HAP-1 (cell line): Measurements from ENCODE around the gene IQGAP3.

ENCODE experiments used
- DNase-seq, 2 experiments: peaks; one replicate each; pipeline ENCODE4 v3.0.0-alpha.2; 2016 to 2020; ENCODE audit warnings: low spot score in 2 of 2
- H3K27me3 ChIP-seq: fragments of 250-450 bp; sonication (Bioruptor Pico); 2 replicates; pipeline ENCODE4 v1.5.1; 2020; ENCODE audit warnings: low read depth, mild to moderate bottlenecking, moderate library complexity
- H3K36me3 ChIP-seq: fragments of 250-450 bp; sonication (Bioruptor Pico); replicated peaks from 2 replicates; pipeline ENCODE4 v1.5.1; 2020; ENCODE audit warnings: mild to moderate bottlenecking
- H3K4me1 ChIP-seq: fragments of 250-450 bp; sonication (Bioruptor Pico); 2 replicates; pipeline ENCODE4 v1.5.1; 2020; ENCODE audit warnings: mild to moderate bottlenecking
- H3K4me3 ChIP-seq: fragments of 250-450 bp; sonication (Bioruptor Pico); 2 replicates; pipeline ENCODE4 v1.5.1; 2020; ENCODE audit warnings: mild to moderate bottlenecking, moderate library complexity
- H3K9me3 ChIP-seq: fragments of 250-450 bp; sonication (Bioruptor Pico); 2 replicates; pipeline ENCODE4 v1.5.1; 2020; ENCODE audit warnings: mild to moderate bottlenecking, moderate library complexity
- in situ Hi-C: fragments of 300-500 bp; cut with MboI; formaldehyde crosslinking; loops from 3 replicates; pipeline ENCODE4 v1.14.3; 2020; ENCODE audit warnings: low sequenced_read_pairs, inconsistent platforms, mixed read lengths

Gene IQGAP3

GRCh38 chr1:156517748-156518147 is 54.6 kb downstream of the IQGAP3 start:
- in situ Hi-C loops = loop anchor here (5.0 kb wide), 1 partner anchor 50 kb away; no protein-coding TSS in a partner anchor
- H3K4me1 ChIP-seq = no peaks in the 10 kb centered on the region
- DNase-seq = no peak

GRCh38 chr1:156516821-156517220 is 55.5 kb downstream of the IQGAP3 start:
- no peak overlapping the region for H3K4me3 ChIP-seq
- in situ Hi-C loops = loop anchor here (5.0 kb wide), 1 partner anchor 50 kb away; no protein-coding TSS in a partner anchor
- no peaks in the 10 kb centered on the region for H3K4me1 ChIP-seq
- no peak for DNase-seq
- no peaks in the 10 kb centered on the region for H3K36me3 ChIP-seq
- no peaks in the 10 kb centered on the region for H3K27me3 ChIP-seq
- H3K9me3 ChIP-seq = no peaks in the 10 kb centered on the region

More at GRCh38 chr1:156517748-156518147, 54.6 kb downstream of the IQGAP3 start:
- no peaks in the 10 kb centered on the region for H3K9me3 ChIP-seq
- H3K36me3 ChIP-seq = no peaks in the 10 kb centered on the region
- H3K4me3 ChIP-seq = no peak overlapping the region
- H3K27me3 ChIP-seq = no peaks in the 10 kb centered on the region; the same call in 1 of the 2 replicates

GRCh38 chr1:156515956-156516355 is 56.4 kb downstream of the IQGAP3 start:
- in situ Hi-C loops = loop anchor here (5.0 kb wide), 1 partner anchor 51 kb away; no protein-coding TSS in a partner anchor
- H3K9me3 ChIP-seq = no peaks in the 10 kb centered on the region
- no peak for DNase-seq
- H3K4me1 ChIP-seq = no peaks in the 10 kb centered on the region
- no peaks in the 10 kb centered on the region for H3K27me3 ChIP-seq
- H3K36me3 ChIP-seq = no peaks in the 10 kb centered on the region
- no peak overlapping the region for H3K4me3 ChIP-seq

- no peaks in the 10 kb centered on the region for H3K36me3 ChIP-seq
- in situ Hi-C loops = no loop called here
Measured at GRCh38 chr1:156513185-156513584, 59.2 kb downstream of the IQGAP3 start.

GRCh38 chr1:156511644-156512043 is 60.7 kb downstream of the IQGAP3 start:
- in situ Hi-C loops = no loop called here
- DNase-seq = no peak
- no peaks in the 10 kb centered on the region for H3K27me3 ChIP-seq
- no peaks in the 10 kb centered on the region for H3K9me3 ChIP-seq
- no peaks in the 10 kb centered on the region for H3K4me1 ChIP-seq
- H3K4me3 ChIP-seq = no peak overlapping the region
- no peaks in the 10 kb centered on the region for H3K36me3 ChIP-seq

More at GRCh38 chr1:156513185-156513584, 59.2 kb downstream of the IQGAP3 start:
- no peak overlapping the region for H3K4me3 ChIP-seq
- no peaks in the 10 kb centered on the region for H3K9me3 ChIP-seq
- no peak for DNase-seq
- no peaks in the 10 kb centered on the region for H3K4me1 ChIP-seq
- no peaks in the 10 kb centered on the region for H3K27me3 ChIP-seq

- no peak overlapping the region for H3K4me3 ChIP-seq
- no peaks in the 10 kb centered on the region for H3K27me3 ChIP-seq
- H3K36me3 ChIP-seq = no peaks in the 10 kb centered on the region
- no peak for DNase-seq
- no peaks in the 10 kb centered on the region for H3K9me3 ChIP-seq
- peaks cover under 1% of the 10 kb centered on the region for H3K4me1 ChIP-seq
- in situ Hi-C loops = no loop called here
Measured at GRCh38 chr1:156510709-156511108, 61.7 kb downstream of the IQGAP3 start.

- no peaks in the 10 kb centered on the region for H3K27me3 ChIP-seq
- no peak overlapping the region for H3K4me3 ChIP-seq
- peaks cover 8% of the 10 kb centered on the region for H3K4me1 ChIP-seq
- no peaks in the 10 kb centered on the region for H3K9me3 ChIP-seq
- H3K36me3 ChIP-seq = no peaks in the 10 kb centered on the region
- DNase-seq = no peak
- in situ Hi-C loops = no loop called here
Measured at GRCh38 chr1:156509424-156510034, 62.8 kb downstream of the IQGAP3 start.

GRCh38 chr1:156508955-156509234 is 63.5 kb downstream of the IQGAP3 start:
- no peaks in the 10 kb centered on the region for H3K36me3 ChIP-seq
- in situ Hi-C loops = no loop called here
- peaks cover 11% of the 10 kb centered on the region for H3K4me1 ChIP-seq
- H3K9me3 ChIP-seq = no peaks in the 10 kb centered on the region
- no peak overlapping the region for H3K4me3 ChIP-seq
- no peak for DNase-seq
- no peaks in the 10 kb centered on the region for H3K27me3 ChIP-seq

GRCh38 chr1:156508205-156508954 is 64.0 kb downstream of the IQGAP3 start:
- H3K4me3 ChIP-seq = no peak overlapping the region
- H3K9me3 ChIP-seq = no peaks in the 10 kb centered on the region
- H3K27me3 ChIP-seq = no peaks in the 10 kb centered on the region
- H3K4me1 ChIP-seq = peaks cover 11% of the 10 kb centered on the region
- H3K36me3 ChIP-seq = no peaks in the 10 kb centered on the region
- in situ Hi-C loops = no loop called here
- DNase-seq = no peak

- in situ Hi-C loops = no loop called here
- Histone ChIP-seq H3K9me3 (no peaks in the 10 kb centered on the region), H3K36me3 (no peaks in the 10 kb centered on the region), H3K4me3 (no peak overlapping the region), H3K4me1 (peaks cover 14% of the 10 kb centered on the region), H3K27me3 (no peaks in the 10 kb centered on the region)
- peak in 1 of 2 experiments; percentile 2 for DNase-seq
Measured at GRCh38 chr1:156506450-156506849, 65.9 kb downstream of the IQGAP3 start.

- no peaks in the 10 kb centered on the region for H3K36me3 ChIP-seq
- peak in 1 of 2 experiments; percentile 1 for DNase-seq
- no peak overlapping the region; the same call in 1 of the 2 replicates for H3K4me3 ChIP-seq
- no peaks in the 10 kb centered on the region for H3K27me3 ChIP-seq
- H3K4me1 ChIP-seq = peaks cover 20% of the 10 kb centered on the region
- H3K9me3 ChIP-seq = no peaks in the 10 kb centered on the region
- in situ Hi-C loops = no loop called here
Measured at GRCh38 chr1:156505679-156506298, 66.6 kb downstream of the IQGAP3 start.

GRCh38 chr1:156504821-156505678 is 67.3 kb downstream of the IQGAP3 start:
- in situ Hi-C loops = no loop called here
- DNase-seq = peak; percentile 93 to 99
- H3K9me3 ChIP-seq = no peaks in the 10 kb centered on the region
- H3K4me3 ChIP-seq = peak overlapping the region; percentile 13
- no peaks in the 10 kb centered on the region for H3K36me3 ChIP-seq
- no peaks in the 10 kb centered on the region for H3K27me3 ChIP-seq
- H3K4me1 ChIP-seq = peaks cover 20% of the 10 kb centered on the region

- Histone ChIP-seq H3K36me3 (no peaks in the 10 kb centered on the region), H3K27me3 (no peaks in the 10 kb centered on the region), H3K4me1 (peaks cover 20% of the 10 kb centered on the region), H3K9me3 (no peaks in the 10 kb centered on the region), H3K4me3 (peak overlapping the region; percentile 13)
- peak in 1 of 2 experiments; percentile 2 for DNase-seq
- in situ Hi-C loops = no loop called here
Measured at GRCh38 chr1:156504438-156504813, 67.9 kb downstream of the IQGAP3 start.
